Body of pancreas (tissue), 4 donors: ENCODE measurements around the gene THSD4.

Experiments used
- CTCF ChIP-seq, 7 experiments: fragments of 450-650 bp in 4 of 7; fragments of 200-600 bp in 3 of 7; sonication (generic) in 3 of 7; IDR thresholded peaks; one replicate each; pipeline ENCODE4 v1.5.1; 2016 to 2019; ENCODE audit warnings: antibody characterized with exemption in 7 of 7
- POLR2A ChIP-seq, 3 donors: fragments of 450-650 bp; IDR thresholded peaks; one replicate each; pipeline ENCODE4 v1.6.1; 2016; ENCODE audit warnings: antibody characterized with exemption in 3 of 3, mild to moderate bottlenecking in 2 of 3

GRCh38 chr15:71785996-71786395 is 670.7 kb downstream of the THSD4 start:
- TF ChIP-seq POLR2A (IDR thresholded peaks at IDR 0.05) (no peak), CTCF (IDR thresholded peaks at IDR 0.05) (no peak)
